K562 (cell line): ENCODE results near the gene PJA1. TPM values are rescaled to one million over a fixed set of nuclear protein-coding genes. Genes with fewer than 3 reads are reported as not detected.
A peak's percentile ranks its signal among the peaks of the same experiment; 100 is the strongest.

Source experiments
- ATAC-seq: fragments of 200-7000 bp; cut with Tn5 transposase; 3 replicates; pipeline ENCODE4 v1.9.1; 2020; ENCODE audit warnings: moderate library complexity
- BruUV-seq: library from RNA; stranded (reverse); fragments of 400-500 nt; replicated peaks from 2 replicates; lab custom pipeline; 2021; lab: Mats Ljungman, UMichigan
- CTCF ChIA-PET: fragments of 300-600 bp; formaldehyde crosslinking; extraction: SDS; loops from one replicate; lab custom pipeline; 2021; ENCODE audit warnings: low intra/inter-chr PET ratio; lab: Yijun Ruan, JAX
- POLR2A ChIA-PET: fragments of 300-600, 350-650 bp; sonication (Branson Sonifier 250); formaldehyde crosslinking; extraction: SDS; loops from one replicate; lab custom pipeline; 2021; ENCODE audit warnings: antibody characterized with exemption, inconsistent platforms; lab: Yijun Ruan, JAX
- DNase-seq, 4 experiments: peaks; one replicate each; pipeline versions ENCODE4 v3.0.0 to v3.0.0-alpha.2; 2011 to 2018; ENCODE audit warnings: low spot score in 3 of 4, mixed read lengths in 3 of 4; ENCODE audit errors: extremely low read depth in 1 of 4
- FAIRE-seq: peaks from 2 replicates; lab custom pipeline; 2011; peaks lifted over from hg19 to GRCh38; lab: Jason Lieb, UNC
- H2AFZ ChIP-seq: 2 replicates; pipeline ENCODE4 v1.6.0; 2011; ENCODE audit warnings: low read depth, low read length, control low read depth, inconsistent platforms
- H3K27ac ChIP-seq: fragments of 200-600 bp; 3 replicates; pipeline ENCODE4 v1.8.0; 2011; ENCODE audit warnings: low read depth, mild to moderate bottlenecking, control low read depth, inconsistent platforms, low read length, moderate library complexity, mixed read lengths; ENCODE audit errors: extremely low read depth
- H3K27me3 ChIP-seq, 2 experiments: fragments of 300-600 bp in 1 of 2; 2 replicates in 1 of 2; 3 replicates in 1 of 2; pipeline versions ENCODE4 v1.6.0 to v1.8.0; 2011; ENCODE audit warnings: inconsistent platforms in 2 of 2, low read length in 2 of 2, mild to moderate bottlenecking in 1 of 2, mixed read lengths in 1 of 2, moderate library complexity in 1 of 2; ENCODE audit not compliant: control insufficient read depth in 2 of 2, insufficient read depth in 2 of 2
- H3K36me3 ChIP-seq: fragments of 300-600 bp; 3 replicates; pipeline ENCODE4 v1.8.0; 2011; ENCODE audit warnings: mild to moderate bottlenecking, low read length, inconsistent platforms; ENCODE audit not compliant: control insufficient read depth, insufficient read depth
- H3K4me1 ChIP-seq, 2 experiments: fragments of 200-600 bp in 1 of 2; replicated peaks in 1 of 2; 2 replicates in 1 of 2; 3 replicates in 1 of 2; pipeline versions ENCODE4 v1.5.1 to v1.8.0; 2011; ENCODE audit warnings: inconsistent platforms in 2 of 2, low read length in 2 of 2, mild to moderate bottlenecking in 1 of 2, mixed read lengths in 1 of 2, moderate library complexity in 1 of 2; ENCODE audit not compliant: control insufficient read depth in 2 of 2, insufficient read depth in 2 of 2
- H3K4me2 ChIP-seq: 2 replicates; pipeline ENCODE4 v1.6.1; 2011; ENCODE audit warnings: low read length, control low read depth, inconsistent platforms, mixed read lengths; ENCODE audit not compliant: insufficient read depth
- H3K4me3 ChIP-seq: fragments of 200-600 bp; sonication (generic), shearing (Covaris generic); 2 replicates; pipeline ENCODE4 v1.5.1; 2016; ENCODE audit warnings: control low read depth, inconsistent platforms
- H3K79me2 ChIP-seq: fragments of 200-600 bp; 3 replicates; pipeline ENCODE4 v1.8.0; 2011; ENCODE audit warnings: low read length, inconsistent platforms; ENCODE audit not compliant: control insufficient read depth, insufficient read depth
- H3K9ac ChIP-seq, 2 experiments: 2 replicates each; pipeline versions ENCODE4 v1.6.0 to v1.6.1; 2011; ENCODE audit warnings: low read depth in 2 of 2, low read length in 2 of 2, control low read depth in 1 of 2, inconsistent platforms in 1 of 2, mild to moderate bottlenecking in 1 of 2, mixed read lengths in 1 of 2; ENCODE audit not compliant: insufficient read depth in 1 of 2
- H3K9me1 ChIP-seq: one replicate; pipeline ENCODE4 v1.6.0; 2011; ENCODE audit warnings: inconsistent platforms, mild to moderate bottlenecking, low read length, moderate library complexity; ENCODE audit not compliant: control insufficient read depth, insufficient read depth
- H3K9me3 ChIP-seq: replicated peaks from 2 replicates; pipeline ENCODE4 v1.5.1; 2011; ENCODE audit warnings: low read depth, low read length, inconsistent platforms; ENCODE audit not compliant: control insufficient read depth, insufficient read depth
- H4K20me1 ChIP-seq: replicated peaks from 2 replicates; pipeline ENCODE4 v1.6.1; 2011; ENCODE audit warnings: low read length, inconsistent platforms, mixed read lengths; ENCODE audit not compliant: control insufficient read depth, insufficient read depth
- CBX5 ChIP-seq: IDR thresholded peaks from 2 replicates; pipeline ENCODE4 v1.6.1; 2014; ENCODE audit warnings: low read depth, borderline replicate concordance
- CREBBP ChIP-seq: IDR thresholded peaks from one replicate; pipeline ENCODE4 v1.6.1; 2012; ENCODE audit warnings: low read depth, mild to moderate bottlenecking, control low read depth, inconsistent platforms, low read length
- DMBX1 ChIP-seq: fragments of 250-450 bp; sonication (Bioruptor Pico); IDR thresholded peaks from 2 replicates; pipeline ENCODE4 v1.8.0; 2022; ENCODE audit warnings: inconsistent platforms, mild to moderate bottlenecking, moderate library complexity, borderline replicate concordance
- FOS ChIP-seq: IDR thresholded peaks from 3 replicates; pipeline ENCODE4 v1.6.1; 2011; ENCODE audit not compliant: insufficient read length; ENCODE audit errors: extremely low read depth
- FOXK1 ChIP-seq: sonication (generic); formaldehyde crosslinking; IDR thresholded peaks from 2 replicates; pipeline ENCODE4 v1.8.0; 2022; ENCODE audit warnings: missing genetic modification reagents, mild to moderate bottlenecking, borderline replicate concordance
- HNRNPH1 ChIP-seq: fragments of 200-400 bp; formaldehyde crosslinking; optimal IDR thresholded peaks from 2 replicates; pipeline ENCODE3; 2017; ENCODE audit warnings: low read depth, mild to moderate bottlenecking, low read length, moderate library complexity
- MECOM ChIP-seq: fragments of 250-450 bp; sonication (Bioruptor Pico); IDR thresholded peaks from 2 replicates; pipeline ENCODE4 v1.8.0; 2022; ENCODE audit warnings: inconsistent platforms
- SPI1 ChIP-seq: IDR thresholded peaks from 2 replicates; pipeline ENCODE4 v1.6.1; 2011; ENCODE audit warnings: low read depth, low read length, control low read depth, borderline replicate concordance
- TAL1 ChIP-seq: fragments of 450-650 bp; IDR thresholded peaks from 2 replicates; pipeline ENCODE4 v1.6.1; 2016; ENCODE audit warnings: mild to moderate bottlenecking
- WGBS: fragments of 100-300 bp; shearing (Covaris generic); methylation state at CpG from one replicate; pipeline ENCODE4 v1.1.6; 2016; ENCODE audit warnings: low coverage, mixed read lengths; ENCODE audit not compliant: insufficient coverage; ENCODE audit errors: missing lambda C conversion rate; 5-methylcytosine and 5-hydroxymethylcytosine counted together
- in situ Hi-C: fragments of 300-500 bp; cut with MboI; formaldehyde crosslinking; loops from 4 replicates; pipeline ENCODE4 v1.15.0; 2018; ENCODE audit warnings: inconsistent platforms, mixed read lengths
- intact Hi-C: fragments of 100-400 bp; cut with micrococcal nuclease; formaldehyde crosslinking; loops from 2 replicates; pipeline ENCODE4 v1.14.2; 2022
- polyA plus RNA-seq, 8 experiments: library from polyadenylated mRNA; depleted of rRNA in 4 of 8; stranded (reverse) in 5 of 8; unstranded in 3 of 8; fragments of >200 nt; fragmentation: Nextera tagmentation in 2 of 8; fragmentation: Illumina TruSeq in 1 of 8; extraction: Ambion mirVana in 2 of 8; extraction: Trizol in 1 of 8; gene quantifications; 2 replicates each; pipeline versions ENCODE4 v1.2.1 to v1.2.3, GENCODE V29; 2011 to 2014; ENCODE audit warnings: inconsistent platforms in 1 of 8, missing spikeins in 1 of 8
- total RNA-seq, 7 experiments: library from RNA; depleted of rRNA in 6 of 7; stranded (reverse); fragments of >200 nt in 6 of 7; fragmentation: Illumina TruSeq in 2 of 7; extraction: Trizol in 2 of 7; gene quantifications; 2 replicates each; pipeline versions ENCODE4 v1.2.1 to v1.2.3, GENCODE V29; 2011 to 2021; ENCODE audit warnings: low replicate concordance in 1 of 7

Gene PJA1
- total and polyA plus RNA-seq, 9 of the 15 experiments (the other 6 are each of a cell fraction or from before 2014, with no cell fraction given), result 1.6 to 6.0 (median 4.0) TPM

- H2AFZ ChIP-seq, result no peak overlapping the region
- no peak overlapping the region for H3K4me3 ChIP-seq
- WGBS, result 8% methylated on average over 3 of the region's 5 CpGs
- no peaks in the 10 kb centered on the region for H3K79me2 ChIP-seq
- H3K27ac ChIP-seq, result no peak overlapping the region
- no peak for TF ChIP-seq DMBX1 (CRISPR knock-in tag)
- TF ChIP-seq CBX5, result no peak
- no peak for TF ChIP-seq FOXK1 (CRISPR knock-in tag)
- no peak for TF ChIP-seq CREBBP
- no peak for TF ChIP-seq HNRNPH1
- no peak for TF ChIP-seq MECOM (CRISPR knock-in tag)
- no peak for TF ChIP-seq TAL1
- in situ Hi-C loops (no loop called here), intact Hi-C loops (no loop called here)
- BruUV-seq, result no TSS peak
- no peaks in the 10 kb centered on the region for H3K9me3 ChIP-seq
- H3K4me1 ChIP-seq, result no peaks in the 10 kb centered on the region
- no peaks in the 10 kb centered on the region for H3K36me3 ChIP-seq
- H3K9me1 ChIP-seq, result no peaks in the 10 kb centered on the region
- no peaks in the 10 kb centered on the region for H3K27me3 ChIP-seq
- FAIRE-seq (no peak), DNase-seq (no peak), ATAC-seq (no peak)
- H3K9ac ChIP-seq, result no peak overlapping the region
- no peaks in the 10 kb centered on the region for H4K20me1 ChIP-seq
- no peak overlapping the region for H3K4me2 ChIP-seq
- ChIA-PET POLR2A (no interaction called here), CTCF (no interaction called here)
Measured at GRCh38 chrX:69148946-69149345, 16.3 kb downstream of the PJA1 start.

- Histone ChIP-seq H3K9me1 (no peaks in the 10 kb centered on the region), H3K27me3 (no peaks in the 10 kb centered on the region), H3K9ac (no peak overlapping the region), H3K9me3 (no peaks in the 10 kb centered on the region), H3K79me2 (no peaks in the 10 kb centered on the region), H3K36me3 (no peaks in the 10 kb centered on the region), H2AFZ (no peak overlapping the region), H3K4me1 (no peaks in the 10 kb centered on the region), H4K20me1 (no peaks in the 10 kb centered on the region), H3K4me3 (no peak overlapping the region), H3K4me2 (no peak overlapping the region), H3K27ac (no peak overlapping the region)
- intact Hi-C loops, result no loop called here
- DNase-seq (no peak), ATAC-seq (no peak), FAIRE-seq (no peak)
- BruUV-seq, result no TSS peak
- 2% methylated on average over 4 of the region's 4 CpGs for WGBS
- in situ Hi-C loops, result no loop called here
- TF ChIP-seq FOS (no peak), SPI1 (peak; percentile 79)
- TF ChIP-seq, all 486 proteins: peak for 1
- ChIA-PET POLR2A (no interaction called here), CTCF (no interaction called here)
Measured at GRCh38 chrX:69146739-69147138, 18.5 kb downstream of the PJA1 start.
